ENCODE data around the gene HELB. TPM values are rescaled to one million over a fixed set of nuclear protein-coding genes. Genes with fewer than 3 reads are reported as not detected.

The HELB gene
- total RNA-seq, 1 experiment from 2014 or later: 9.6 TPM

DNA sequence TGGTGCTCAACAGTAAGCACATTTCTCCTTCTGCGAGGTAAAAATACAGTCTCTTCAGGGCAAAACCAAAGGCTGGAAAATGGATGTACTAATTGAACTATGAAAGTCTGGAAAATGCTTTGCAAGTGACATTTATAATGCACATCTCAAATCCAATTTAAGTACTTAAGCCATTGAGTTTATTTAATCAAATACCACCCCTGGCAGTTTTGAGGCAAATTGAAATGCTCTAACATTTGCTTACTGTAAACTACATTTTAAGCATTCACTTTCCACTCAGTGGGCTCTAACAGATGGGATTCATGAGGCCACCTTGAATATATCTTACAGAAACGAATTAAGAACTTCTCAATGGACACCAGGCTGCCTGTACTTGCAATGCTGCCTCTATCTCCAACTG lies 69.7 kb downstream of the HELB start:
- intact Hi-C loops (cut with micrococcal nuclease; ENCODE audit: unreplicated experiment): no loop called here
- Mint-ChIP-seq H3K4me1 (ENCODE audit: low read depth, unreplicated experiment) (no peaks in the 10 kb centered on the region), H3K36me3 (ENCODE audit: insufficient read depth, unreplicated experiment) (no peaks in the 10 kb centered on the region), H3K4me3 (ENCODE audit: low read depth, unreplicated experiment) (no peak overlapping the region), H3K27ac (ENCODE audit: unreplicated experiment) (no peak overlapping the region), H3K9me3 (ENCODE audit: low read depth, unreplicated experiment) (no peaks in the 10 kb centered on the region), H3K27me3 (ENCODE audit: unreplicated experiment) (no peaks in the 10 kb centered on the region)
- CTCF ChIA-PET: no interaction called here
- TF ChIP-seq, protein P1, sequence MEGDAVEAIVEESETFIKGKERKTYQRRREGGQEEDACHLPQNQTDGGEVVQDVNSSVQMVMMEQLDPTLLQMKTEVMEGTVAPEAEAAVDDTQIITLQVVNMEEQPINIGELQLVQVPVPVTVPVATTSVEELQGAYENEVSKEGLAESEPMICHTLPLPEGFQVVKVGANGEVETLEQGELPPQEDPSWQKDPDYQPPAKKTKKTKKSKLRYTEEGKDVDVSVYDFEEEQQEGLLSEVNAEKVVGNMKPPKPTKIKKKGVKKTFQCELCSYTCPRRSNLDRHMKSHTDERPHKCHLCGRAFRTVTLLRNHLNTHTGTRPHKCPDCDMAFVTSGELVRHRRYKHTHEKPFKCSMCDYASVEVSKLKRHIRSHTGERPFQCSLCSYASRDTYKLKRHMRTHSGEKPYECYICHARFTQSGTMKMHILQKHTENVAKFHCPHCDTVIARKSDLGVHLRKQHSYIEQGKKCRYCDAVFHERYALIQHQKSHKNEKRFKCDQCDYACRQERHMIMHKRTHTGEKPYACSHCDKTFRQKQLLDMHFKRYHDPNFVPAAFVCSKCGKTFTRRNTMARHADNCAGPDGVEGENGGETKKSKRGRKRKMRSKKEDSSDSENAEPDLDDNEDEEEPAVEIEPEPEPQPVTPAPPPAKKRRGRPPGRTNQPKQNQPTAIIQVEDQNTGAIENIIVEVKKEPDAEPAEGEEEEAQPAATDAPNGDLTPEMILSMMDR (IDR thresholded peaks at IDR 0.05; ENCODE audit: unreplicated experiment): no peak
- no TSS peak for BruUV-seq (replicated peaks)
- DNase-seq: no peak

DNA sequence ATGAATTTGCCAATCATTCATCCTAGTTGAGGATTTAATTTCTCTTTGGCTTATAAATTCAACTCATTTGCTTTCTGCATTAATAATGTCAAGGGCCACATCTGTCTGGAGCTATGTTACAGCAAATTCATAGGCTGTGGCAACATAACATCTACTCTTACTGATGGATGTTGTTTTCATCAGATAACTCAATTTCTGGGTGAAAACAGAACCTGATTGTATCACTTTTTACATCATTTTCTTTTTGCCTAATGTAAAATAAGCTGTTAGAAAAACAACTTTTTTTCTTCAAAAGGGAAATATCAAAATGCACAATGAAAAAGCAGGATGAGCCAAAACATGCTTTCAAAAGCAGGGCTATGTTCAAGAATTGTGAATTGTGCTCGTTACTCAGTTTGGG lies 73.3 kb downstream of the HELB start:
- Mint-ChIP-seq H3K27me3 (ENCODE audit: unreplicated experiment) (no peaks in the 10 kb centered on the region), H3K27ac (ENCODE audit: unreplicated experiment) (no peak overlapping the region), H3K4me3 (ENCODE audit: low read depth, unreplicated experiment) (no peak overlapping the region), H3K36me3 (ENCODE audit: insufficient read depth, unreplicated experiment) (no peaks in the 10 kb centered on the region), H3K4me1 (ENCODE audit: low read depth, unreplicated experiment) (no peaks in the 10 kb centered on the region), H3K9me3 (ENCODE audit: low read depth, unreplicated experiment) (no peaks in the 10 kb centered on the region)
- no TSS peak for BruUV-seq (replicated peaks)
- DNase-seq: no peak
- intact Hi-C loops (cut with micrococcal nuclease; ENCODE audit: unreplicated experiment): no loop called here
- CTCF ChIA-PET: no interaction called here
- TF ChIP-seq, protein P1 (IDR thresholded peaks at IDR 0.05; ENCODE audit: unreplicated experiment): no peak

GRCh38 chr12:66379616-66380015 lies 77.3 kb downstream of the HELB start:
- CTCF ChIA-PET: no interaction called here
- intact Hi-C loops (cut with micrococcal nuclease; ENCODE audit: unreplicated experiment): no loop called here
- TF ChIP-seq, protein P1 (IDR thresholded peaks at IDR 0.05; ENCODE audit: unreplicated experiment): no peak
- no peak overlapping the region for H3K4me3 Mint-ChIP-seq (ENCODE audit: low read depth, unreplicated experiment)
- BruUV-seq (replicated peaks): no TSS peak
- no peaks in the 10 kb centered on the region for H3K4me1 Mint-ChIP-seq (ENCODE audit: low read depth, unreplicated experiment)
- H3K27ac Mint-ChIP-seq (ENCODE audit: unreplicated experiment): no peak overlapping the region
- DNase-seq: no peak
- no peaks in the 10 kb centered on the region for H3K9me3 Mint-ChIP-seq (ENCODE audit: low read depth, unreplicated experiment)
- H3K27me3 Mint-ChIP-seq (ENCODE audit: unreplicated experiment): no peaks in the 10 kb centered on the region
- H3K36me3 Mint-ChIP-seq (ENCODE audit: insufficient read depth, unreplicated experiment): no peaks in the 10 kb centered on the region

DNA sequence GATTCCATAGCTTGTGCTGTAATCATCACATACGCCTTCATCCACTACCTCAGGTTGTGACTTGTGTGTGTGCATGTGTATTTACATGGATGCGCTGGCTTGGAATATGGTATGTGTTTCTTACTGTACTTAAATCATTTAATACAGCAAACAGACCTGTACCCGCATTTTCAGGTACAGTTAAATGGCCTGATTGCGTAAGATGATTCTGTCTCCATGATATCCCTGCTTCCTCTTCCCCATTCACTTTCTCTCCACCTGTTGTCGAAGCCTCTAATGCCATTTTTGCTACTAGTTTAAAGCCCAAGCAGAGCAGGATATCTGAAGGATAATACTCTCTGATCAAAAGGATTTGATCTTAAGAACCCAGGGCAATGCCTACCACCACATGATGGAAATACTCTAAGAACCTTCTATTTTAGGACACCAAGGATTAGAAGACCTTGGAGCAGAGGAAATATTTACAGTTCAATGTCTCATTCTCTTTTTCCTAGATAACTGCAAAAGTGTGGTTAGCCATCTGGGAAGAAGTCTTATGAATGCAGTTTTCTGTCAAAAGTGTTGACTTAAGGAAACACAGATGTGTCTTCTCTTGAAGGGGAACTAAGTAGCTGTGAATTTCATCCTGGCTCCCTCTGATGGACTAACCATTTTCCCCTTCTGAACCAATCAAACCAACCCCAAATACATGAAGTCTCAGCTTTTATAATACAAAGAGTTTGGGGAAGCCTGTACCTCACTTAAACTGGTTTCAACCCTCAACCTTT lies 78.7 kb downstream of the HELB start:
- H3K36me3 Mint-ChIP-seq (ENCODE audit: insufficient read depth, unreplicated experiment): no peaks in the 10 kb centered on the region
- no peak overlapping the region for H3K4me3 Mint-ChIP-seq (ENCODE audit: low read depth, unreplicated experiment)
- no peaks in the 10 kb centered on the region for H3K9me3 Mint-ChIP-seq (ENCODE audit: low read depth, unreplicated experiment)
- BruUV-seq (replicated peaks): no TSS peak
- no peak overlapping the region for H3K27ac Mint-ChIP-seq (ENCODE audit: unreplicated experiment)
- CTCF ChIA-PET: no interaction called here
- DNase-seq: no peak
- no peaks in the 10 kb centered on the region for H3K4me1 Mint-ChIP-seq (ENCODE audit: low read depth, unreplicated experiment)
- intact Hi-C loops (cut with micrococcal nuclease; ENCODE audit: unreplicated experiment): no loop called here
- TF ChIP-seq, protein P1 (IDR thresholded peaks at IDR 0.05; ENCODE audit: unreplicated experiment): no peak
- H3K27me3 Mint-ChIP-seq (ENCODE audit: unreplicated experiment): no peaks in the 10 kb centered on the region
